DND-41 (cell line): Measurements from ENCODE around the gene MUC5B.

Experiments
- EZH2 ChIP-seq: IDR thresholded peaks from 3 replicates; pipeline ENCODE4 v1.6.1; 2012; ENCODE audit warnings: borderline replicate concordance, low read depth, mild to moderate bottlenecking, moderate library complexity, low read length, inconsistent platforms; ENCODE audit not compliant: severe bottlenecking
- TF ChIP-seq, protein P1 (sequence below): IDR thresholded peaks from 2 replicates; pipeline ENCODE4 v1.5.1; 2012; ENCODE audit warnings: borderline replicate concordance, low read length, moderate library complexity, mild to moderate bottlenecking; ENCODE audit not compliant: poor library complexity, severe bottlenecking; ENCODE audit errors: extremely low read depth

DNA sequence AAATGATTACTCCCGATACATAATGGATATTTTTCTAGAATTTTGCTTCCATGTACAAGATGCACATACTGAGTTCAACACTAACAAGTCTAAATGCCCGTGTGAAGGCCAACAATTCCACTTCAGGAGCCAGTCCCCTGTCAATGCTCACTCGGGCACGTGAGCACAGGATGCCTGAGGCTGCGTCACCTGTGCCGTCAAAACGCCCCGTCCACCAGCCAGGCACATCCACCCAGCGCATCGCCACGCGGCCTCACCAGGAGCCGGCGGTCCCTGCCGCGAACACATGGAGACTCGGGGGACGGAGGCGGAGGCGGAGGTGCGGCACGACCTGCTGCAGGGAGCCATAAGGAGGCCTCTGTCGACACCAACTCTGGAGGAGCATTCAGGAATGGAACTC, 76.8 kb downstream of the MUC5B start:
- TF ChIP-seq, protein P1, sequence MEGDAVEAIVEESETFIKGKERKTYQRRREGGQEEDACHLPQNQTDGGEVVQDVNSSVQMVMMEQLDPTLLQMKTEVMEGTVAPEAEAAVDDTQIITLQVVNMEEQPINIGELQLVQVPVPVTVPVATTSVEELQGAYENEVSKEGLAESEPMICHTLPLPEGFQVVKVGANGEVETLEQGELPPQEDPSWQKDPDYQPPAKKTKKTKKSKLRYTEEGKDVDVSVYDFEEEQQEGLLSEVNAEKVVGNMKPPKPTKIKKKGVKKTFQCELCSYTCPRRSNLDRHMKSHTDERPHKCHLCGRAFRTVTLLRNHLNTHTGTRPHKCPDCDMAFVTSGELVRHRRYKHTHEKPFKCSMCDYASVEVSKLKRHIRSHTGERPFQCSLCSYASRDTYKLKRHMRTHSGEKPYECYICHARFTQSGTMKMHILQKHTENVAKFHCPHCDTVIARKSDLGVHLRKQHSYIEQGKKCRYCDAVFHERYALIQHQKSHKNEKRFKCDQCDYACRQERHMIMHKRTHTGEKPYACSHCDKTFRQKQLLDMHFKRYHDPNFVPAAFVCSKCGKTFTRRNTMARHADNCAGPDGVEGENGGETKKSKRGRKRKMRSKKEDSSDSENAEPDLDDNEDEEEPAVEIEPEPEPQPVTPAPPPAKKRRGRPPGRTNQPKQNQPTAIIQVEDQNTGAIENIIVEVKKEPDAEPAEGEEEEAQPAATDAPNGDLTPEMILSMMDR: no peak
- no peak for TF ChIP-seq EZH2
